BLaER1 treated with 17β-estradiol and CSF1 and Interleukin-3, amounts not matched to agents 10 nM and 100 nM (cell line): ENCODE measurements around the gene COL4A1.
A peak's percentile ranks its signal among the peaks of the same experiment; 100 is the strongest.

Experiments used
- H3K27ac ChIP-seq, 11 experiments: shearing (Covaris generic); formaldehyde crosslinking; 2 replicates each; pipeline ENCODE4 v1.8.1; 2022
- H3K27me3 ChIP-seq, 11 experiments: shearing (Covaris generic); formaldehyde crosslinking; 2 replicates each; pipeline ENCODE4 v1.8.1; 2022
- H3K36me3 ChIP-seq, 11 experiments: shearing (Covaris generic); formaldehyde crosslinking; 2 replicates each; pipeline ENCODE4 v1.8.1; 2022
- H3K4me1 ChIP-seq, 10 experiments: shearing (Covaris generic); formaldehyde crosslinking; 2 replicates each; pipeline ENCODE4 v1.8.1; 2022
- H3K4me2 ChIP-seq, 11 experiments: shearing (Covaris generic); formaldehyde crosslinking; 2 replicates each; pipeline ENCODE4 v1.8.1; 2022
- H3K4me3 ChIP-seq, 10 experiments: shearing (Covaris generic); formaldehyde crosslinking; 2 replicates each; pipeline ENCODE4 v1.8.1; 2022
- H3K9ac ChIP-seq, 11 experiments: shearing (Covaris generic); formaldehyde crosslinking; 2 replicates each; pipeline ENCODE4 v1.8.1; 2022
- H3K9me3 ChIP-seq, 11 experiments: shearing (Covaris generic); formaldehyde crosslinking; replicated peaks in 1 of 11; 2 replicates each; pipeline ENCODE4 v1.8.1; 2022
- H4K20me1 ChIP-seq, 11 experiments: shearing (Covaris generic); formaldehyde crosslinking; 2 replicates each; pipeline ENCODE4 v1.8.1; 2022
- Cebpa-rat ChIP-seq, 11 experiments: shearing (Covaris generic); IDR thresholded peaks; 2 replicates each; pipeline ENCODE4 v1.8.1; 2022

The COL4A1 gene

DNA sequence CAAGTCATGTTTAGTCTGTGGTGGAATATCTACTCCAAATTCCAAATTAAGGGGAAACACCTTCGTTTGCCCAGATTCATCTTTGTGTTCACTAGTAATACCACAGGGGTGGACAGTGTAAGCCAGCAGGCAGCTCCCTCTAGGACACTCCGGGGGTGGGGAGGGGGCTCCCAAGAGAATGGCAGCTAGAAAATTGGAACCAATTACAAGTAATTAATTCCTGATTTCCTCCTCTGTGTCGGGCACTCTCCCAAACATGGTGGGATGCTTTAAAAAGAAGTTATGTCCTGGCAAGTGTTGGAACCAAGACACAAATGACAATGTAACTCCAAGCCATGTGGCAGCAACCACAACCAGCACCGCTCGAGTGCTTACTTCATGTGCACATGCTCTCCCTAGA, 5.9 kb downstream of the COL4A1 start:
- no peak overlapping the region for H3K4me2 ChIP-seq
- no peak overlapping the region for H3K9ac ChIP-seq
- H3K27me3 ChIP-seq, result peaks cover 34 to 74% (median 52%) of the 10 kb centered on the region in 11 experiments
- H3K27ac ChIP-seq, result no peak overlapping the region
- no peak overlapping the region for H3K4me3 ChIP-seq
- peaks cover 0 to 1% (median 0%) of the 10 kb centered on the region in 11 experiments; a peak in 1 of 22 replicates for H4K20me1 ChIP-seq
- H3K9me3 ChIP-seq, result no peaks in the 10 kb centered on the region
- TF ChIP-seq Cebpa-rat (IDR thresholded peaks at IDR 0.05), result no peak
- peaks cover 13 to 28% (median 22%) of the 10 kb centered on the region in 10 experiments for H3K4me1 ChIP-seq
- no peaks in the 10 kb centered on the region for H3K36me3 ChIP-seq

DNA sequence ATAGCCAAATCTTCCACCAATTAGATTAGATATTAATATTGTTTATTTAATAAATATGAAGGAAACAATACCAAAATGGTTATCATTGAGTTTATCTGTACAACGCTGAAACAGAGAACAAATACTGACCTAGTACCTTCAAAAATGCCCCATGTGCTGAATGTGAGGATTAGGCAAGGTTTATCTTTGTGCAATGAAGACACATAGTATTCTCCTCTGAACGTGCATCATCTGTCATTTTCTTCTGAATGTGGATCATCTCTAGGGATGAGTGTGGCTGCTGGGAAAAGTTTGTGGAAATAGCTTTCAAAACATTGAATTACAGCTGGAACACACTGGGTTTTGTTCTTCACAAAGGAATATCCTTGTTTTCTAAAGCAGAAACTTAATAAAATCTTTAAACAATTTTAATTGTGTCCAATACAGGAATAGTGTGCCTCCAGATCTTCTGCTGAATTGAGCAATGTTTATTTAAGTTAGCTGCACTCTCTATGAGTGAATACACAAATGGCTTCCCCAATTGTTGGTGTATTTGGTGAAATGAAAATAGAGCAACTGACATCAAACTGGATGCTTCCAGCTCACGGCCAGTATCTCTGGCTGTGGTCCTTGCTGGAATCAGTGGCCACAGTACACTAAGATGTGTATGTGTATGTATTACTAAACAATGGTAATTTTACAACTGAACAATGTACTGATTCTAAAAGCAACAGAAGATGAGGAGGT, 6.7 kb downstream of the COL4A1 start:
- Histone ChIP-seq H3K36me3 (no peaks in the 10 kb centered on the region), H3K9me3 (no peaks in the 10 kb centered on the region), H3K4me1 (peaks cover 5 to 19% (median 14%) of the 10 kb centered on the region in 10 experiments), H3K4me2 (no peak overlapping the region), H3K9ac (no peak overlapping the region), H4K20me1 (no peaks in the 10 kb centered on the region; a peak in 1 of 22 replicates), H3K27me3 (peaks cover 26 to 66% (median 44%) of the 10 kb centered on the region in 11 experiments), H3K4me3 (no peak overlapping the region), H3K27ac (no peak overlapping the region)
- TF ChIP-seq Cebpa-rat (IDR thresholded peaks at IDR 0.05), result no peak

DNA sequence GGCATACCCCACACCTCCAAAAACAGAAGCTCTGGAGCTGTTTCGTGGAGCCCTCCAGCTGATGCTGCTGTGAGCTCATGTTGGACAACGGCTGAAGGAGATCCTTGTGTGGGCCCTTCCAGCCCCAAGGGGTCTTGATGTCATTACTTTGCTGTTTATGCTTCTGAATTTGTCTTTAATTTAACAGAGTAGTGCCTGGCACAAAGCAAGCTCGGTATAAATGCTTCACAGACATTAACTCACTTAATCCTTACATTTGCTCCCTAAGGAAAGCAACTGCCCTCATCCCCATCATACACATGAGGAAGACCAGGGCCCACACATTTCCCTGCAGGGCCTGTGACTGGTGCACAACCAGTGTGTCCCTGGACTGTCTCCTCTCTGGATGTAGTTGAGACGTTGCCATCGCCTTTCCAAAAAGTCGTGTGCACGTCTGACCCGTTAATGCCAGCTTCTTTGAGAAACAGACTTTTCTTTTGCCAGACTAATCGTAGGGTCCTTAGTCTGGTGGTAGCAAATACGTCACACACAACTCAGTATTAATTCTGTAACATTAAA, 7.6 kb downstream of the COL4A1 start:
- Histone ChIP-seq H3K36me3 (no peaks in the 10 kb centered on the region), H3K4me1 (peaks cover 0 to 12% (median 10%) of the 10 kb centered on the region in 10 experiments; a peak in 10 of 20 replicates), H3K9me3 (no peaks in the 10 kb centered on the region), H3K4me2 (peak overlapping the region in 4 of 11 experiments; percentile 36 to 54 (median 50); a peak in 4 of 22 replicates), H3K27ac (no peak overlapping the region), H3K4me3 (no peak overlapping the region), H3K27me3 (peaks cover 17 to 57% (median 35%) of the 10 kb centered on the region in 11 experiments; a peak in 21 of 22 replicates), H3K9ac (no peak overlapping the region), H4K20me1 (no peaks in the 10 kb centered on the region; a peak in 1 of 22 replicates)
- TF ChIP-seq Cebpa-rat (IDR thresholded peaks at IDR 0.05), result no peak

DNA sequence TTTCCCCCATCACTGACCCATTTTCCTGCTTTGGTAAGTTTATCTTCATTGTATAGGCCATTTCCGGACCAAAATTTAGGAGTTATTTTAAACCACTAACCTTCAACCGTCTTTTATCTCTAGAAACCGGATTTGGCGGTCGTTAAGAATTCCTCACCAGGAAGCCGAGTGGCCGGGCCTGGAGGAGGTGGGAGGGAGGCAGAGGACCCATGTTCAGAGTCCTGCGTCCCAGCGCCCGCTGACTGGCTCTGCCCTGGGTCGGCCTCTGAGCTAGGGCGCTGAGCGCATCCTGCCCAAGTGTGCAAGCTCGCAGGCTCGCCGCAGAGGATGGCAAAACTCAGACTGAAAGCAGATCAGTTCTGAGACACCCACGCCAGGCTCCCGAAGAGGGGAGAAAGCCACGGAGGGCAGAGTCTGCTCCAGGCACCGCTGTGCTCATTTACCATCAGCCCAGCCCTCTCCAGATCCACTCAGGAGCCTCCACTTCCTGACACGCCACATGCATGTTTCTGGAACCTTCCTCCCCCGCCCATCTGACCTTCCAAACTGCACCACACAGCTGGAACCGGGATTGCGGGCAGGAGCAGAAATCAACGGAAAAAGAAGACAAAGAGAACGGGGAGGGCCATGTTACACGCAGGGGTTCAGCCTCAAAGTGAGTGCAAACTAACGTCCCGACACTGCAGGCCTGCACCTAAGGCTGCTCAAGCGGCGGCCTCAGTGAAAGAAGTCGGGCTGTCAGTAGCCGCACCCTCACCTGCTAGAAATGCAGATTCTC, 8.3 kb downstream of the COL4A1 start:
- no peak overlapping the region for H3K4me3 ChIP-seq
- no peaks in the 10 kb centered on the region for H3K9me3 ChIP-seq
- H3K36me3 ChIP-seq, result no peaks in the 10 kb centered on the region
- peaks cover 0 to 12% (median 10%) of the 10 kb centered on the region in 10 experiments; a peak in 9 of 20 replicates for H3K4me1 ChIP-seq
- H3K27me3 ChIP-seq, result peaks cover 11 to 51% (median 29%) of the 10 kb centered on the region in 11 experiments; a peak in 20 of 22 replicates
- peak overlapping the region; percentile 19 to 54 (median 43); a peak in 18 of 22 replicates for H3K4me2 ChIP-seq
- H3K27ac ChIP-seq, result no peak overlapping the region
- H4K20me1 ChIP-seq, result no peaks in the 10 kb centered on the region; a peak in 1 of 22 replicates
- no peak overlapping the region for H3K9ac ChIP-seq
- TF ChIP-seq Cebpa-rat (IDR thresholded peaks at IDR 0.05), result no peak

DNA sequence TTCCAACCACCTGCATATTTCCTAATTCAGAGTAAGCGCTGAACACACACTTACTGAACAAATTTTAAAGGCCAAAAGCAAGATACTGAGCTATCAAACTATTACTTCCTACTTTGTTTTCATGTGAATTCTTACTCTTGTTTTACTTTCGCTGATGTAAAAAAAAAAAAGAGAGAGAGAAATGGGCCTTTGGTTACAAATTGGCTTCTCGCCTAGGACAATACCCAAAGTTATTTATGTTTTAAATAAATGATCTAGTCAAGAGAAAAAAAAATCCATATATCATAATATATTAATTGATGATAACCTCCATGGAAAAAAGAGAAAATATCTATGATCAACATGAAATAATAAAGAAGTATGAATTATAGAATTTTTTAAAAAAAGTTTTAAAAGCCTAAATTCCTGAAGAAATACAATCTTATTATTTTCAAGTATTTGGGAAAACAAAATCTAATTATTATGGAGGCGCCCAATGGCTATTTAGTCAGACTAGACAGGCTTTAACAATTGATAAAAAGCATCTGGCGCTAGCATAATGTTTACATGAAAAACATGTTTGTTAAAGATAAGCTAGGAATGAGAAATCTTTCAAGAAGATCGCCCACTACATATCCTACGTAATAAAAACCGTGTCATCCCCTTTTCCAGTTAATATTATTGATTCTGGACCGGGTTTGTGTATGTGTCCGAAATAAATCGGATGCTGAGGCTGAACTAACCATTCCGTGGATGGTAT, 9.0 kb downstream of the COL4A1 start:
- H3K4me2 ChIP-seq, result peak overlapping the region in 10 of 11 experiments; percentile 19 to 54 (median 40); a peak in 13 of 22 replicates
- TF ChIP-seq Cebpa-rat (IDR thresholded peaks at IDR 0.05), result no peak
- H3K36me3 ChIP-seq, result no peaks in the 10 kb centered on the region
- no peak overlapping the region for H3K27ac ChIP-seq
- no peak overlapping the region for H3K4me3 ChIP-seq
- H3K27me3 ChIP-seq, result peaks cover 9 to 43% (median 22%) of the 10 kb centered on the region in 11 experiments; a peak in 17 of 22 replicates
- H3K4me1 ChIP-seq, result peaks cover 0 to 12% (median 10%) of the 10 kb centered on the region in 10 experiments; a peak in 9 of 20 replicates
- no peak overlapping the region for H3K9ac ChIP-seq
- no peaks in the 10 kb centered on the region; a peak in 1 of 22 replicates for H3K9me3 ChIP-seq
- no peaks in the 10 kb centered on the region; a peak in 1 of 22 replicates for H4K20me1 ChIP-seq

DNA sequence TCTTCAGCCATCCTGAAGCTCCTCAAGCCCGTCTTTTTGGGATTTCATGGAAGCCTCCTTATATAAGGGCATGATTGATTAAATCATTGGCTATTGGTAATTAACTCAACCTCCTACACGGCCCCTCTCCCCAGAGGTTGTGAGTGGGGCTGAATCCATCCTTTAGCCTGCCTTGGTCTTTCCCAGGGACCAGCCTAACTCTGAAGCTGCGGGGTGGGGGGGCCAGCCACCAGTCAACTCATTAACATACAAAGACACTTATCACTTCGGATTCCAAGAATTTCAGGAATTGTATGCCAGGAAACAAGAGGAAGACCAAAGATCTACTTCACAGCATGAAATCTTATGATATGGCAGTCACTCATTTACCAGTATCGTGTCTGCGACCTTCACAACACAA, 9.9 kb downstream of the COL4A1 start:
- H3K27me3 ChIP-seq, result peaks cover 9 to 35% (median 20%) of the 10 kb centered on the region in 11 experiments; a peak in 17 of 22 replicates
- no peak overlapping the region for H3K4me2 ChIP-seq
- TF ChIP-seq Cebpa-rat (IDR thresholded peaks at IDR 0.05), result no peak
- no peak overlapping the region for H3K27ac ChIP-seq
- no peaks in the 10 kb centered on the region for H4K20me1 ChIP-seq
- H3K36me3 ChIP-seq, result no peaks in the 10 kb centered on the region
- H3K9me3 ChIP-seq, result no peaks in the 10 kb centered on the region; a peak in 1 of 22 replicates
- H3K4me1 ChIP-seq, result peaks cover 0 to 12% (median 10%) of the 10 kb centered on the region in 10 experiments; a peak in 9 of 20 replicates
- H3K4me3 ChIP-seq, result no peak overlapping the region
- no peak overlapping the region for H3K9ac ChIP-seq

DNA sequence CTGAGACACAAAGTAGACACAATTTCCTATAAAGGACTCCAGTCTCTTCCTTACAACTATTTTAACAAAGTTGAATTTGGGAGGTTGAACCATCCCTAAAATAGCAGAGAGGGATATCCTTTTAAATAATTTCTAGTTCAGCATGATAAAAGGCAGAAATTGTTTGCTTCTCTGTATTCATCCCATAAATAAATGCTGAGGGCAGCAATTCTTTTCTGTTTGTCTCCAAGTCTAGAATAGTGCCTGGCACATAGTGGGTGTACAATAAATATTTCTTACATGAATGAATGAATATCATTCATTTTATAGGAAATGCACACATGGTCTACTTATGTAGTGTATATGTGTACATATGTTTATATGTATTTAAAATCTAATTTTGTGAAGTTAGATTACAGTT, 12.3 kb downstream of the COL4A1 start:
- Histone ChIP-seq H3K36me3 (no peaks in the 10 kb centered on the region), H3K27me3 (peaks cover 9 to 16% (median 15%) of the 10 kb centered on the region in 11 experiments; a peak in 17 of 22 replicates), H3K4me3 (no peak overlapping the region), H3K27ac (no peak overlapping the region), H3K9me3 (no peaks in the 10 kb centered on the region; a peak in 1 of 22 replicates), H3K4me2 (no peak overlapping the region), H4K20me1 (no peaks in the 10 kb centered on the region), H3K4me1 (peaks cover 0 to 12% (median 10%) of the 10 kb centered on the region in 10 experiments; a peak in 9 of 20 replicates), H3K9ac (no peak overlapping the region)
- no peak for TF ChIP-seq Cebpa-rat (IDR thresholded peaks at IDR 0.05)

DNA sequence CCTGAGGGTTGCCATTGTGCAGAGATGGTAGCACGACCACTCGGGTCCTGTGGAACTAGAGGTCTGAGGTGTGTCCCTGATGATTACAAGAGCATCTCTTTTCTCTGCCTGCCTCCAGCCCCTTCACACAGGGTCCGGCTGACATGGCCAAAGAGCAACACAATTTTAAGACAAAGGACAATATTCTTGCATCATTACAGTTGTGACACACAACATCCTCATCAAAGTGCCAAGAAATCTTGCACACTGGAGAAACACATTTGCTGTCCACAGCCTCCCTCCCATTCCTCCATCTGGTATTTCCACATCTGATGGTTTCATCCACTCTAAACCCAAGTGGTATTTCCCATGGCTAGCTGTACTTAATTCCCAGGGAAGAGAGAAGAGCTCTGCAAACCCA, 12.8 kb downstream of the COL4A1 start:
- H3K4me2 ChIP-seq, result no peak overlapping the region
- no peaks in the 10 kb centered on the region for H4K20me1 ChIP-seq
- H3K4me1 ChIP-seq, result peaks cover 0 to 11% (median 10%) of the 10 kb centered on the region in 10 experiments; a peak in 9 of 20 replicates
- H3K27me3 ChIP-seq, result peaks cover 9 to 12% (median 11%) of the 10 kb centered on the region in 11 experiments; a peak in 17 of 22 replicates
- no peak for TF ChIP-seq Cebpa-rat (IDR thresholded peaks at IDR 0.05)
- H3K36me3 ChIP-seq, result no peaks in the 10 kb centered on the region
- no peaks in the 10 kb centered on the region; a peak in 1 of 22 replicates for H3K9me3 ChIP-seq
- H3K4me3 ChIP-seq, result no peak overlapping the region
- no peak overlapping the region for H3K27ac ChIP-seq
- H3K9ac ChIP-seq, result no peak overlapping the region
